GM21528 (cell line): ENCODE measurements around the gene FBXO31.
A peak's percentile ranks its signal among the peaks of the same experiment; 100 is the strongest.
"Not testable (repeated sequence)": the region's sequence is repeated elsewhere in the genome, so short reads cannot be mapped to it uniquely, and the experiment has no call there.

Source experiments
- ATAC-seq: cut with Tn5 transposase; IDR thresholded peaks from one replicate; pipeline ENCODE4 v1.9.1; 2021; ENCODE audit warnings: mild to moderate bottlenecking, moderate library complexity; ENCODE audit not compliant: unreplicated experiment, low FRiP score

FBXO31 gene

GRCh38 chr16:87411375-87412271 is 28.0 kb upstream of the FBXO31 start:
- ATAC-seq: no peak

DNA sequence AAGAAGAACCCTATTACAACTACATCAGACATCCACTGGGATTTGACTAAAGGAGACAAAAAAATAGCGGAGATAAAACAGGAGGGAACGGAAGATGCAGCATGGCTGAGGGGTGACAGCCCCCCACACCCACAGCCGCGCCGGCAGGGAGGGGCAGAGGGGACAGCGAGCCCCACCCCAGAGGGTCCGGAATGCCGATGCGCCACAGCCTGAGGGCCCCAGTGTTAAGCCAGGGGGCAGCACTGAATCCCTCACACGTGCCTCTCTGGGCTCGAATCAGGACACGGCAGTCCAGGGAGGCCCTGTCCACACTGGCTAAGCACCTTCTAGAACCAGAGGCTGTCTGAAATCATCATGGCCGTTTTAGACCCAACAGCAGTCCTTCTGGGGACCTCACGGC is 27.4 kb upstream of the FBXO31 start:
- ATAC-seq: no peak

GRCh38 chr16:87410530-87410929 is 27.0 kb upstream of the FBXO31 start:
- no peak for ATAC-seq

DNA sequence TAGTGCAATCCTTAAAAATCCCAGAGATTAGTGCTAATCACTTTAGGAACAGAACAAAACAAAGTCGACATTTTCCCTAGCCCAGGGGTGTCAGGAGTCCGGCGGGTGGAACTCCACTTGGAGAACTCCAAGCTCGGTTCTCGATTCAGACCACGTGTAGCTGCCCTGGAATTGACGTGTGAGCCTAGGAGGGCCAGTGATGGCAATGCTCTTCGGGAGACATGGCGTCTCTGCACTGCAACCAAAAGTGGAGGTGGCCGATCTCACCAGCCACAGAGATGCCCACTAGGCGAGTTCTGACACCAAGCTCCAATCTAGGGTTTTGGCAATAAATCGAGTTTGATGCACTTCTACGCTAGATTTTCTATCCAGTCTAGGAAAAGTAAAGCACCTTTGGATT is 26.2 kb upstream of the FBXO31 start:
- ATAC-seq: no peak

- ATAC-seq: no peak
These were observed 25.6 kb upstream of the FBXO31 start for GRCh38 chr16:87409153-87409552.

DNA sequence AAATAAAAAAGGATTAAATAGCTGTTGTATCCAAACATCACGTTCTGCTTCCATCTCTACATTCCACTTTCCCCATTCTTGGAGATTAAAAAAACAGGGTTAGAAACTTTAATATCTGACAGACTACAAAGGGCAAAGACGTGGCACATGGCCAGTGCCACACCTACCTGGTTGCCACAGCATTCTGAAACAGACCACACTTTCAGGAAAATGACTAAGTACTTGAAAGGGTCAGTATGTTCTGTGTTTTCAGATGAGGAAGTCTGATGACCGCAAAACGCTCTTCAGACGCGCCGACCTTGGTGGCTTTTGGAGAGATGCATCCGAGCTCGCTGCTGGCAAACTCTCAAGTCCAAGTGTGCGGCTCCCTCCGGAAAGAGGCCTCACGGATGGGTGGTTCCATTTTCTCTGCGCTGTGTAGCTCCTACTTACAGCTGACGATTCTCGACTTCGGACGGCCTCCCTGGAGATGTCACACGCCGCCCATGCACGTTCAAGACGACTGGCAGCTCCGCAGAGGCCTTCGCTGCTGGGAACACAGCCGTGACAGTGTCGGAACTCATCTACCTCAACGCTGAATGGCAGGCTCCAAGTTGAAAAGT is 24.0 kb upstream of the FBXO31 start:
- ATAC-seq: no peak

DNA sequence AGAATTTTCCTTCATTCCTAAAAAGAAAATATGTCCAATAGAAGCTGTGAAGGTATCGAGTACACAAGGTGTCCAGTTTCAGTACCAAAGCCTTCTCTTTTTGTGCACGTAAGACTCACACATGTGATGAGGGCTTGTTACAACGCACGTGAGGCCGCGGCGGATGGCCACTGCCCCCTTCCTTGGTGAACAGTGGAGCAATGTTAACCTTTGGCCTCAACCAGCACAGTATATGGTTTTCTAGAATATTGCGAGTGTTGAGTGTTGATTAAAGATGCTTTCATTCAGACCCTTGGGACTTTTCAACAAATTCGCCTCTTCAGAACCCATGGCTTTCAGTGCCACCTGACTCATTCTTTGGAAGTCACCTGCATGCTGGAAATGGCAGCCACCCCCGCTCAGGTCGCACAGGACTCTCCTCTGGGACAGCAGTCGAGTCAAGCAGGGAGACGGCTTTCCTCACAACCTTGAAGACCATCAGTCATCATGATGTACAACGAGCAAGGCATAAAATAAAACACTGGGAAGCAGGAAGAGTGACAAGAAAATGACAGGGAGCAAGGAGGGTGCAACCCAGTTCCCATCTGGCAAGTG is 23.0 kb upstream of the FBXO31 start:
- no peak for ATAC-seq

- no peak for ATAC-seq
These were observed 21.4 kb upstream of the FBXO31 start for GRCh38 chr16:87404764-87405625.

DNA sequence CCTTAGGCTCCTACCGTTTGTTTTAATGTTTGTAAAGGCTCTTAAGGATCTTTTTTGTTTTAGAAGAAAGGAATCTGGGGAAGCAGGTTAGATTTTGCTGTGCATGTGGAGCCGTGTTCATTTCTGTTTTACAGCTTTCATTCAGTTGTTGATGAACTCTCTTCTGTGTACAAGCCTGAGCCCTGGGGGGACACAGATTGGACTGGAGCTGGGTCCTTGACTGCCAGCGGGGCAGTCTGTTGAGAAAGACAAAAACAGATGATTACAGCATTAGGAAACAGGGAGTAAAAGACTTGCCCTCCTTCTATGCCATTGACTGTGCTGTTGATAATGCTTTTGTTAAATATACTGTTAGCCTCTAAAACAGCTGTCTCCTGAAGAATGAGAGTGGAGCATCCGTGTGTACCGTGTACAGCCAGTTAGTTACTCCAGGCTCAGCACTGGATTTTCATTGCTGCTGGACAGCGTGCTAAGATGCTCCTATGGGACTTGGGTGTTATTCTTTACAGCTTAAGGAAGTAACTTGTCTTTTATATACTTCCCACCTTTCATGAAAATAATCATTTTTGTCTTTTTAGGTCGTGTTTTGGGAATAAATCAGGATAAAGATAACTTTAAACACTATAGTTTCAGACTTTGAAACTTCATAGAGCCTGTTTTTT is 11.7 kb upstream of the FBXO31 start:
- ATAC-seq: no peak

- ATAC-seq: no peak
These were observed 10.1 kb upstream of the FBXO31 start for GRCh38 chr16:87393680-87394055.

GRCh38 chr16:87392821-87393679 is 9.5 kb upstream of the FBXO31 start:
- no peak for ATAC-seq

DNA sequence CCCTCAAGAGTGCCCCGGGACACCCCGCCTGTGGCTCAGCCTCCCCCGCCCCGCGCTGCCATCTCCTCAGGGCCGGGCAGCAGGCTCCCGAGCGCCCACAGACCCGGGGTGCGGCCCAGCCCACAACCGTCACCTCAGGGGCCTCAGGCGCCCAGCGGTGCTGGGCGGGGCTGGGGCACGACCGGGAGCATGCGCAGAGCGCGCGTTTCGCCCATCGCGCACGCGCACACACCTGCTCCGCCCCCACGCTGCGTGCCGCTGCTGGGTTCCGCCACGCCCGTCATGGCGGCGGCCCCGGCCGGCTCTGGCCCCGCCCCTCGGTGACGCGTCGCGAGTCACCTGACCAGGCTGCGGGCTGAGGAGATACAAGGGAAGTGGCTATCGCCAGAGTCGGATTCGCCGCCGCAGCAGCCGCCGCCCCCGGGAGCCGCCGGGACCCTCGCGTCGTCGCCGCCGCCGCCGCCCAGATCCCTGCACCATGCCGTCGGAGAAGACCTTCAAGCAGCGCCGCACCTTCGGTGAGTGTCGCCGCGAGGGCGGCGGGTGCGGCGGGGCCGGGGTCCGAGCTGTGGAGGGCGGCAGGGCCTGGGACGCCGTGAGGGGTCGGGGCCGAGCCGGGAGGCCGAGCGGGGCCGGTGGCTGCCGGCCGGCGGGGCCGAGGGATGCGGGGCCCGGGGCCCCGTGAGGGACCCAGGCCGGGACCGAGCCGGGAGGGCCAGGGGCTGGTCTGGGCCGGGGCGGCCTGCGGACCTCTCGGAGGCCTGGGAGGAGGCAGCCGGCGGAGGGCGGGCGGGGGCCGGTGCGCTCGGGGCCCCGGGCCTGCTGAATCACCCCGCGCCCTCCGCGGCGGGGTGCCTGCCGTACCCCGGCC is 8.6 kb upstream of the FBXO31 start, which contains the start of gene MAP1LC3B:
TSS of gene MAP1LC3B (plus strand) at position 387 of the 871 bp plus-strand sequence. CDS start at position 479, 92 bp downstream.
- peak; percentile 67 for ATAC-seq

GRCh38 chr16:87391324-87391949 is 7.9 kb upstream of the FBXO31 start:
- no peak for ATAC-seq

DNA sequence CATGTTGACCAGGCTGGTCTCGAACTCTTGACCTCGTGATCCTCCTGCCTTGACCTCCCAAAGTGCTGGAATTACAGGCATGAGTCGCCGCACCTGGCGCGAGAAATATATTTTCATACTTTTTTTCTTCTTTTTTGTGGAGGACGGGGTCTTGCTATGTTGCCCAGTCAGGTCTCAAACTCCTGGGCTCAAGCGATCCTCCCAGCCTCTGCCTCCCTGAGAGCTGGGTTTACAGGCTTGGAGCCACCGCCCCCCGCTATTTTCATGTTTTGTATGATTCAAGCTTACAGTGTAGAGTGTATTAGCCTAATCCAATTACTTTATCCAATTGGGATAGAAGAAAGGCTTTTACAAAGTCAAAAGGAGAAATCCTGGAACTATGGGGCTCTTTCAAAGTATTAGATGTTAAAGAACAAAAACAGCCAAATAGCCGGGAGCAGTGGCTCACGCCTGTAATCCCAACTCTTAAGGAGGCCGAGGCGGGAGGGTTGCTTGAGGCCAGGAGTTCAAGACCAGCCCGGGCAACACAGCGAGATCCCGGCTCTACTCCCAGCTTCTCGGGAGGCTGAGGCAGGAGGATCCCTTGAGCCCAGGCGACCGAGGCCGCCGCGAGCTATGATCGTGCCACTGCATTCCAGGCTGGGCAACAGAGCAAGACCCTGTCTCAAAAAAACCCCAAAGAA is 7.2 kb upstream of the FBXO31 start:
- no peak for ATAC-seq

- ATAC-seq: not testable (repeated sequence)
These were observed 6.3 kb upstream of the FBXO31 start for GRCh38 chr16:87389914-87390313.

DNA sequence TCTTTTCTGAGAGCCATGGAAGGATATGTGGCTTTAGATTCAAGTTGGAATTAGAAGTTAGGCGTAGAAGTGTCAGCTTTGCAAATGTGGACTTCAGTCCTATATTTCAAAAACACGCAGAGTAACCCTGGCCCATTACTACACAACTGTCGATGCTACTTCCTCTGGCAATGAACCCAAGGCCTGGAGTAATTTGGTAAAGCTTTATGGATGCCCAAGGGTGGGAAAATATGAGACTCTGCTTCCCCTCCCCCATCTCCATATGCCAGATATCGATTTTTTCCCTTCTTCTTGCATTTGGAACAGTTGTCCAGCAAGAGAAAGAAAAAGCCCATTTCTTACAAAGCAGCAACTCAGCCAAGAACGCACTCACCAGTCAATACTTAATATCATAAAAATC is 5.7 kb upstream of the FBXO31 start:
- no peak for ATAC-seq

DNA sequence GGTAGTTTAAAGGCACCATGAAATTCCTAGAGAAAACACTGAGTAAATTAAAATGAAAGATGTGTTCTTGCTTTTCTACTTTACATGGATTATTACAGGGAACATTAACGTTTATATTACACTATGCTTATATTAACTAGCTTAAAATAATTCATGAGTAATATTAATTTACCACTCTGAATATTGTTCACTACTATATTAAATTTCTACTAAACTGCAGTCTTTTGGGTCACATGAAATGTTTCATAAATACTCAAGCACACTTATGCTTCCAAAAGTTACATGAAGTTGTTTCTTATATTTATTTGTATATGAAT is 5.2 kb upstream of the FBXO31 start:
- ATAC-seq: no peak
